Astrocyte (in vitro differentiated cells and primary cell): ENCODE data around the gene ANKHD1.

Experiments used
- EZH2 ChIP-seq: IDR thresholded peaks from 2 replicates; pipeline ENCODE4 v1.6.1; 2012; ENCODE audit warnings: mild to moderate bottlenecking, low read length, inconsistent platforms; ENCODE audit not compliant: insufficient read depth
- TF ChIP-seq, protein P1 (sequence below): IDR thresholded peaks from 2 replicates; pipeline ENCODE4 v1.5.1; 2011; ENCODE audit warnings: low read depth, mild to moderate bottlenecking, inconsistent platforms, low read length, moderate library complexity; ENCODE audit not compliant: insufficient read depth

- no peak for TF ChIP-seq EZH2
- TF ChIP-seq, protein P1, sequence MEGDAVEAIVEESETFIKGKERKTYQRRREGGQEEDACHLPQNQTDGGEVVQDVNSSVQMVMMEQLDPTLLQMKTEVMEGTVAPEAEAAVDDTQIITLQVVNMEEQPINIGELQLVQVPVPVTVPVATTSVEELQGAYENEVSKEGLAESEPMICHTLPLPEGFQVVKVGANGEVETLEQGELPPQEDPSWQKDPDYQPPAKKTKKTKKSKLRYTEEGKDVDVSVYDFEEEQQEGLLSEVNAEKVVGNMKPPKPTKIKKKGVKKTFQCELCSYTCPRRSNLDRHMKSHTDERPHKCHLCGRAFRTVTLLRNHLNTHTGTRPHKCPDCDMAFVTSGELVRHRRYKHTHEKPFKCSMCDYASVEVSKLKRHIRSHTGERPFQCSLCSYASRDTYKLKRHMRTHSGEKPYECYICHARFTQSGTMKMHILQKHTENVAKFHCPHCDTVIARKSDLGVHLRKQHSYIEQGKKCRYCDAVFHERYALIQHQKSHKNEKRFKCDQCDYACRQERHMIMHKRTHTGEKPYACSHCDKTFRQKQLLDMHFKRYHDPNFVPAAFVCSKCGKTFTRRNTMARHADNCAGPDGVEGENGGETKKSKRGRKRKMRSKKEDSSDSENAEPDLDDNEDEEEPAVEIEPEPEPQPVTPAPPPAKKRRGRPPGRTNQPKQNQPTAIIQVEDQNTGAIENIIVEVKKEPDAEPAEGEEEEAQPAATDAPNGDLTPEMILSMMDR: no peak
These were observed 163.6 kb downstream of the ANKHD1 start for GRCh38 chr5:140565024-140565779.
